ENCODE results near the gene RNF144A. TPM values are rescaled to one million over a fixed set of nuclear protein-coding genes. Genes with fewer than 3 reads are reported as not detected.

Gene RNF144A
- total and polyA plus RNA-seq, 2 experiments from 2014 or later: 5.4 to 10.1 TPM

- 63% methylated on average over 3 of the region's 3 CpGs for WGBS (ENCODE audit: low lambda C conversion rate, missing lambda C conversion rate)
- TF ChIP-seq EZH2phosphoT487 (IDR thresholded peaks at IDR 0.05; ENCODE audit: low read depth, severe bottlenecking, unreplicated experiment): no peak
- no peak for TF ChIP-seq CTCF (IDR thresholded peaks at IDR 0.05; ENCODE audit: poor library complexity)
- no peak for TF ChIP-seq EZH2 (IDR thresholded peaks at IDR 0.05; ENCODE audit: borderline replicate concordance)
- no peak overlapping the region for H2AFZ ChIP-seq
- DNase-seq (ENCODE audit: low spot score): no peak
- no peaks in the 10 kb centered on the region for H3K9me2 ChIP-seq (replicated peaks; ENCODE audit: insufficient read depth)
- no peaks in the 10 kb centered on the region for H3K27me3 ChIP-seq
- no peak overlapping the region for H3K27ac ChIP-seq
- H3K4me1 ChIP-seq (ENCODE audit: insufficient read depth): peaks cover 7% of the 10 kb centered on the region
- H4K20me1 ChIP-seq (ENCODE audit: insufficient read depth, poor library complexity, severe bottlenecking): no peaks in the 10 kb centered on the region
- H3K9me3 ChIP-seq (ENCODE audit: low read depth): no peaks in the 10 kb centered on the region
- no peaks in the 10 kb centered on the region for H3K36me3 ChIP-seq (replicated peaks; ENCODE audit: insufficient read depth, low read depth)
- H3K4me3 ChIP-seq: no peak overlapping the region
- H3K79me2 ChIP-seq: no peaks in the 10 kb centered on the region
- H3K4me2 ChIP-seq: no peak overlapping the region
Measured at GRCh38 chr2:6956566-6956965, 39.4 kb downstream of the RNF144A start.

- no peak for DNase-seq (ENCODE audit: low spot score)
- WGBS (ENCODE audit: low lambda C conversion rate, missing lambda C conversion rate): 90% methylated on average over 9 of the region's 9 CpGs
- Histone ChIP-seq H3K9me3 (ENCODE audit: low read depth) (no peaks in the 10 kb centered on the region), H3K36me3 (replicated peaks; ENCODE audit: insufficient read depth, low read depth) (no peaks in the 10 kb centered on the region), H3K4me1 (ENCODE audit: insufficient read depth) (peaks cover 7% of the 10 kb centered on the region), H3K27ac (no peak overlapping the region), H2AFZ (no peak overlapping the region), H3K4me2 (no peak overlapping the region), H3K4me3 (no peak overlapping the region), H4K20me1 (ENCODE audit: insufficient read depth, poor library complexity, severe bottlenecking) (no peaks in the 10 kb centered on the region), H3K9me2 (replicated peaks; ENCODE audit: insufficient read depth) (no peaks in the 10 kb centered on the region), H3K27me3 (no peaks in the 10 kb centered on the region), H3K79me2 (no peaks in the 10 kb centered on the region)
- no peak for TF ChIP-seq EZH2 (IDR thresholded peaks at IDR 0.05; ENCODE audit: borderline replicate concordance)
- no peak for TF ChIP-seq EZH2phosphoT487 (IDR thresholded peaks at IDR 0.05; ENCODE audit: low read depth, severe bottlenecking, unreplicated experiment)
- TF ChIP-seq CTCF (IDR thresholded peaks at IDR 0.05; ENCODE audit: poor library complexity): no peak
Measured at GRCh38 chr2:6957031-6957714, 40.0 kb downstream of the RNF144A start.

GRCh38 chr2:6957910-6958615 is 40.9 kb downstream of the RNF144A start:
- Histone ChIP-seq H3K27me3 (no peaks in the 10 kb centered on the region), H3K4me3 (no peak overlapping the region), H3K4me2 (no peak overlapping the region), H3K9me3 (ENCODE audit: low read depth) (no peaks in the 10 kb centered on the region), H3K36me3 (replicated peaks; ENCODE audit: insufficient read depth, low read depth) (no peaks in the 10 kb centered on the region), H3K79me2 (no peaks in the 10 kb centered on the region), H2AFZ (no peak overlapping the region), H4K20me1 (ENCODE audit: insufficient read depth, poor library complexity, severe bottlenecking) (no peaks in the 10 kb centered on the region), H3K27ac (no peak overlapping the region), H3K4me1 (ENCODE audit: insufficient read depth) (peaks cover 7% of the 10 kb centered on the region), H3K9me2 (replicated peaks; ENCODE audit: insufficient read depth) (no peaks in the 10 kb centered on the region)
- TF ChIP-seq CTCF (IDR thresholded peaks at IDR 0.05; ENCODE audit: poor library complexity): no peak
- no peak for TF ChIP-seq EZH2phosphoT487 (IDR thresholded peaks at IDR 0.05; ENCODE audit: low read depth, severe bottlenecking, unreplicated experiment)
- TF ChIP-seq EZH2 (IDR thresholded peaks at IDR 0.05; ENCODE audit: borderline replicate concordance): no peak
- DNase-seq (ENCODE audit: low spot score): no peak
- 94% methylated on average over 15 of the region's 15 CpGs for WGBS (ENCODE audit: low lambda C conversion rate, missing lambda C conversion rate)
